A673 (cell line): ENCODE measurements around the gene CDC7. TPM values are rescaled to one million over a fixed set of nuclear protein-coding genes. Genes with fewer than 3 reads are reported as not detected.

Experiments used
- BruUV-seq: library from RNA; stranded (reverse); fragments of 400-500 nt; replicated peaks from 2 replicates; lab custom pipeline; 2021; lab: Mats Ljungman, UMichigan
- CTCF ChIA-PET: fragments of 300-600 bp; sonication (Branson Sonifier 250); formaldehyde crosslinking; loops from one replicate; lab custom pipeline; 2022; ENCODE audit warnings: antibody characterized with exemption; lab: Charles Lee
- POLR2A ChIA-PET: fragments of 300-600 bp; sonication (Branson Sonifier 250); formaldehyde crosslinking; loops from one replicate; lab custom pipeline; 2022; ENCODE audit warnings: antibody characterized with exemption; ENCODE audit not compliant: low non-redundant PET; lab: Charles Lee
- DNase-seq: peaks from one replicate; pipeline ENCODE4 v3.0.0-alpha.2; 2015; ENCODE audit warnings: low spot score
- H3K27ac ChIP-seq: fragments of 200-600 bp; sonication (generic); 2 replicates; pipeline ENCODE4 v1.5.1; 2016; ENCODE audit warnings: mixed run types, low read depth, mild to moderate bottlenecking, mixed read lengths, antibody characterized with exemption, low read length; ENCODE audit not compliant: poor library complexity, severe bottlenecking
- H3K27me3 ChIP-seq: fragments of 200-600 bp; sonication (generic); replicated peaks from 2 replicates; pipeline ENCODE4 v1.6.1; 2017; ENCODE audit warnings: mixed run types, low read depth, mild to moderate bottlenecking, mixed read lengths, antibody characterized with exemption, low read length; ENCODE audit not compliant: insufficient read depth, poor library complexity
- H3K36me3 ChIP-seq: fragments of 200-600 bp; sonication (generic); 2 replicates; pipeline ENCODE4 v1.6.1; 2016; ENCODE audit warnings: mixed run types, mild to moderate bottlenecking, mixed read lengths, antibody characterized with exemption, low read length; ENCODE audit not compliant: insufficient read depth, poor library complexity, severe bottlenecking
- H3K4me1 ChIP-seq: fragments of 200-600 bp; sonication (generic); 2 replicates; pipeline ENCODE4 v1.6.1; 2017; ENCODE audit warnings: mixed run types, mild to moderate bottlenecking, mixed read lengths, antibody characterized with exemption, low read length; ENCODE audit not compliant: insufficient read depth, poor library complexity, severe bottlenecking
- H3K4me3 ChIP-seq: fragments of 200-600 bp; sonication (generic); 2 replicates; pipeline ENCODE4 v1.5.1; 2016; ENCODE audit warnings: low read depth, mixed run types, mild to moderate bottlenecking, mixed read lengths, low read length; ENCODE audit not compliant: poor library complexity, severe bottlenecking
- H3K9me3 ChIP-seq: fragments of 200-600 bp; sonication (generic); 2 replicates; pipeline ENCODE4 v1.6.1; 2016; ENCODE audit warnings: mixed run types, low read depth, mild to moderate bottlenecking, mixed read lengths, antibody characterized with exemption, low read length; ENCODE audit not compliant: poor library complexity, severe bottlenecking
- CTCF ChIP-seq: fragments of 300-800, 200-600 bp; sonication (generic); conservative IDR thresholded peaks from 2 replicates; pipeline ENCODE4 v1.5.1; 2017; ENCODE audit warnings: low read depth, mild to moderate bottlenecking, antibody characterized with exemption, low read length, moderate library complexity, mixed read lengths
- EZH2 ChIP-seq: fragments of 200-600 bp; sonication (generic); IDR thresholded peaks from 2 replicates; pipeline ENCODE4 v1.6.1; 2017; ENCODE audit warnings: borderline replicate concordance, low read depth, mild to moderate bottlenecking, mixed read lengths, antibody characterized with exemption, low read length; ENCODE audit not compliant: poor library complexity, severe bottlenecking
- intact Hi-C: fragments of 100-400 bp; cut with micrococcal nuclease; formaldehyde crosslinking; loops from one replicate; pipeline ENCODE4 v1.10.0; 2022; ENCODE audit not compliant: unreplicated experiment
- total RNA-seq: library from RNA; stranded (reverse); gene quantifications from 2 replicates; pipeline ENCODE4 v1.2.3, GENCODE V29; 2021

CDC7 gene
- total RNA-seq, 1 experiment from 2014 or later, result 34.0 TPM

- DNase-seq, result no peak
- Histone ChIP-seq H3K9me3 (no peaks in the 10 kb centered on the region), H3K27me3 (no peaks in the 10 kb centered on the region), H3K36me3 (no peaks in the 10 kb centered on the region), H3K27ac (no peak overlapping the region), H3K4me1 (no peaks in the 10 kb centered on the region), H3K4me3 (no peak overlapping the region)
- BruUV-seq, result no TSS peak
- POLR2A ChIA-PET, result no interaction called here
- intact Hi-C loops, result no loop called here
- CTCF ChIA-PET, result no interaction called here
- TF ChIP-seq EZH2 (no peak), CTCF (no peak)
These were observed 51.4 kb downstream of the CDC7 start for GRCh38 chr1:91552091-91552490.

GRCh38 chr1:91552596-91552995, 51.9 kb downstream of the CDC7 start:
- Histone ChIP-seq H3K4me1 (no peaks in the 10 kb centered on the region), H3K36me3 (no peaks in the 10 kb centered on the region), H3K4me3 (no peak overlapping the region), H3K27me3 (no peaks in the 10 kb centered on the region), H3K27ac (no peak overlapping the region), H3K9me3 (no peaks in the 10 kb centered on the region)
- POLR2A ChIA-PET, result no interaction called here
- CTCF ChIA-PET, result no interaction called here
- TF ChIP-seq CTCF (no peak), EZH2 (no peak)
- intact Hi-C loops, result no loop called here
- no TSS peak for BruUV-seq
- DNase-seq, result no peak

- Histone ChIP-seq H3K36me3 (no peaks in the 10 kb centered on the region), H3K27ac (no peak overlapping the region), H3K4me1 (no peaks in the 10 kb centered on the region), H3K27me3 (no peaks in the 10 kb centered on the region), H3K4me3 (no peak overlapping the region), H3K9me3 (no peaks in the 10 kb centered on the region)
- CTCF ChIA-PET, result no interaction called here
- no peak for DNase-seq
- POLR2A ChIA-PET, result no interaction called here
- intact Hi-C loops, result no loop called here
- TF ChIP-seq CTCF, result no peak
- TF ChIP-seq EZH2, result no peak
- BruUV-seq, result no TSS peak
These were observed 52.5 kb downstream of the CDC7 start for GRCh38 chr1:91553177-91553591.
